CD1c-positive myeloid dendritic cell (primary cell): ENCODE results near the gene PSMC5.
"Not testable (repeated sequence)": the region's sequence is repeated elsewhere in the genome, so short reads cannot be mapped to it uniquely, and the experiment has no call there.

ENCODE experiments used
- DNase-seq: peaks from one replicate; pipeline ENCODE4 v3.0.0-alpha.2; 2016; ENCODE audit errors: extremely low spot score

Gene PSMC5

DNA sequence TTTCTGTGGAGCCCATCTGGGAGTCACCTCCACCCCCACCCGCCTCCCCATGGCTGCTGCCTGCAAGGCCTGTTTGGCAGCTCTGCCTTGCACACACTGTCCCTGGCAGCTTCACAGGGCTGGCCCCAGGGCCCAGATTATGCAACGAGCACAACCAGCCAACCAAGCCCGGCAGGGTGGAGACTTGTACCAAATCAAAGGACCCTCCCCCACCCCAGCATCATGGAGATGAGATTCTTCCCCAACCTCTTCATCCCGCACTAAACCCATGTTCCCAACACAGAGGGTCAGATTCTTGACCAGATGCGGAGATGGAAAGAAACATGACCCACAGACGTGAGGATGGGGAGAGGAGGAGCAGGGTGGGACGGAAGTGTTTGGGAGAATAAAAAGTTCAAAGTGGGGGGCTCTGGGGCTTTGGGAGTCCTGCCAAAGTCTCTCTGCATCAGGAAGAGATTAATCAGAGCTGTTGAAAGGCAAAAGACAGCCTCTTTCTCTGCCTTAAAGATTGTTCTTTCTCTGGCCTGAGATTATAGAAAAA, 11.5 kb downstream of the PSMC5 start:
- DNase-seq: no peak

DNA sequence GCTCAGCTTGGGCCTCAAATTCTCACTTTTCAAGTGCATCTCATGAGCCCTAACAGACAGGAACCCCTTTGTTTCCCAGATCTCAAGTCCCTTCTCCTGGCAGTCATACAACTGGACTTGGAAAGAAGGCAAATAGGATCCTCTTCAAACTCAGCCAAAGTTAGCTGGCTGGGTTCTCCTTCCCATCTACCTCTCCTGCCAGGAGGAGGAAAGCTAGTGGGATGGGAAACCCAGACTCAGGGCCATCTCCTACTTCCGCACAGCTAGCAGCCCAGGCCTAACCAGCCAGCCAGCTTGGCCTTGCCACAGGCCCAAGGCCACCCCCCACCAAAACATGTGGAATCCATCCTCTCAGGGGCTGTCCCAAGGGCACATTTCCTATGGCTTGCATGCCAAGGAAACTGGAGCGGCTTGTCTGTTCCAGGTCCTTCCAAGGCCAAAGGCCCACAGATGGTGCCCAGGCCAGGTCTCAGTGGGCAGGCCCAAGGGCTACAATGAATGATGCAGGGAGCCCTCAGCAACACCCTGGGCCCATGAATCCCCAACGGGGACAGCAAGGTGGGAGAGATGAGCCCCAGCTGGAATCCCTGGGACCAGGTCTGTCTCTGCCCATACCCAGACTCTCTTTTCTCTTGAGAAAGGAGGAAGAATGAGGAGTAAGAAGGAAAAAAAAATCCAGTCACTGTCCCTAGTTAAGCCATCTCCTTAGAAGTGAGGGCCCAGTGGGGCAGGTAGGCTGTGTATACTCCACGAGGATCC, 13.5 kb downstream of the PSMC5 start:
- no peak for DNase-seq

DNA sequence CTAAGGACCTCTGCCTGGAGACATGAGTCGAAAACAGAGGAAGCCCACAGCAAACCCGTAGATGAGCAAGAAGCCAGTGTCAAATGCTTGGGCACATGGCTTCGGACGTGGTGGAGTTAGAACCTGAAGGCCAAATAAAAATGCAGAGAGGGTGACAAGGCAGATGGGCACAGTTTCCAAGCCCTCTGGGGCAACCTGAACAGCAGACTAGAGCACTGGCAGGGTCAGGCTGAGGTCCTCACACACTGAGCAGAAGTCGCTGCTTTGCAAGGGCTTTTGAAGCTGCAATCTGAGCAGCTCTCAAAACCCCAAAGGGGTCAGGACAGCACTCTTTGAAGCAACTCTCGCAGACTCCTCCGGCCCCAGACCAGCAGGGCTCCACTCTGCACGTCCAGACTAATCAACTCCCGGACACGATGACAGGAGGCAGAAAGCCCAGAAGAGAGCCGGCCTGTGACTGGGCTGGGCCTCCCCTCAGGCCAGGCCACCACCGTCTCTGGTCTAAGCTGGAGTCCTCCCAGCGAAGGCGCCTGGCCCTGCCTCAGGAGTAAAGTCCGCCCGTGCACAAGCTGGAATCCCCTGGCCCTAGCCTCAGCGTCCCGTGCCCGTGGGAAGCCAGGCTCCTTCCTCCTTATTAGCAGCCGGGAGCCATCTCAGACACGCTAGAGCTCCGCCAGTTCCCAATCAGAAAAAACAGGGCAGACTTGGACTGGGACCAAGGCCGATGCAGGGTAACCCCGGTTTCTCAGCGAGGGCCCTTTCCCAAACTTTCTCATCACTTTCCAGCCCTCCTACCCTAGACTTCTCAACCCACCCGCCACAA, 14.3 kb downstream of the PSMC5 start:
- peak; percentile 67 for DNase-seq

DNA sequence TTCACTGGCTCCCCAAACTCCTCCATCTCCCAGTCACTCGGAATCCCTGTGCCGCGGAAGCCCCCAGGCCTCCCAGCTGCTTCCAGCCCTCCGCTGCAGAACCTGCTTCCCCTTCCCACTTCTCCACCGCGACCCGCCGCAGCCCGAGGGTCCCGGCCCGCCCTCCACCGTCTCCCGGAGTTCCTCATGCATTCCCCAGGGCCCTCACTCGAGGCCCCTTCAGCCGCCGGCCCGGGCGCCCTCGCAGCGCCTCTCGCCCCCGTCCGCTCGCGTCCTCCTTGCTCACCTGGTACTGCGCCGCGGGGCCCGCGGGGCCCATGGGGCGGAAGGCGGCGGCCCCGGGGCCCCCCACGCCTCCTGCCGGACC, 14.9 kb downstream of the PSMC5 start:
- peak; percentile 48 for DNase-seq

DNA sequence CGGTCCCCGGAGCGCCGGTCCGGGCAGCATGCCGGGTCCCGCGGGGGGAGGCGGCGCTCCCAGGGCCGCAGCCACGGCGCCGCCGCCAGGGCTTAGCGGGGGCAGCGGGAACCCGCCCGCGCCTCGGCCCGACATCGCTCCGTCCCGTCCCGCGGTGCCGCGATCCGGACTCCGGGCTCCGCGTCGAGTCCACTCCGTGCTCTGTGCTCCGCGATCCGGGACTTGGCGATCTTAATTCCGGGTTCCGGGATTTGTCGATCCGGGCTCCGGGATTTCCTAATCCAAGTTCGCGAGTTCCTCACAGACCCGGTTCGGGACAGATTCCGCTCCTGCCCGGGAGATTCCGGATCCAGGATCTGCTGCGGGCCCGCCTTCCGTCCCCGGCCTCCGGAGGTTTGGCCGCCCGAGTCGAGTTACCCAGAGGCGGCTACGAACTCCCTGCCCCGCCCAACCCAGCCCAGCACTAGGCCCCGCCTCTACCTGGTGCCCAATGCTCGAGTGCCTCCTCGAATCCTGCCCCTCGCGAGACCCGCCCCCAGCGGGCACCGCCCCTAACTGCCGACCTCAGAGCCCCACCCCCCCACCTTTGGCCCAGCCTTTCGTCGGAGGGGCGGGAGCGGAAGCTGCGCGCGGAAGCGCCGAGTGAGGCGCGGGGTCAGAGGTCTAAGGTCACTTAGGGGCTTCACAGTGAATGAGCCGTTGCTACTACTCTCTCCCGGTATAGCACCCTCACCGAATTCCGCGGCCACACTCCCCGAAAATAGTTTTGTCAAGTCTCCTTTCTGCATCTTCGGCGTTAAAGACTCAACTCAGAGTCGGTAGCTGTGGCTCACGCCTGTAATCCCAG, 15.5 kb downstream of the PSMC5 start, which contains the start of gene SMARCD2:
Gene SMARCD2 (minus strand): TSS at position 146 of the 847 bp plus-strand sequence. CDS start 11 bp downstream, at position 135.
- DNase-seq: peak; percentile 99

DNA sequence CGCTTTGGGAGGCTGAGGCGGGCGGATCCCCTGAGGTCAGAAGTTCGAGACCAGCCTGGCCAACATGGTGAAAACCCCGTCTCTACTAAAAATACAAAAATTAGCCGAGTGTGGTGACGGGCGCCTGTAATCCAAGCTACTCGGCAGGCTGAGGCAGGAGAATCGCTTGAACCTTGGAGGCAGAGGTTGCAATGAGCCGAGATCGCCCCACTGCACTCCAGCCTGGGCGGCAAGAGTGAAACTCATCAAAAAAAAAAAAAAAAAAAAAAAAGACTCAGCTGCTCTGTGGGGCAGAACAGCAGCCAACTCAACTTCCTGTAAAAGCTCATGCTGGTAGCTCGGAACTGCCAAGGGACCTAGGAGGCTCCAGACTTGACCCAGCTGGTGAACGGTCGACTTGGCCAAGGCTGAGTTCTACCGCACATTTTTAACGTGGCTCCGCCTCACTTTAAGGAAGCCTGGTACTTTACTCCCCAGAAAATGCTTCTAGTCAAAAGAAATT, 16.2 kb downstream of the PSMC5 start:
- peak; percentile 66 for DNase-seq

DNA sequence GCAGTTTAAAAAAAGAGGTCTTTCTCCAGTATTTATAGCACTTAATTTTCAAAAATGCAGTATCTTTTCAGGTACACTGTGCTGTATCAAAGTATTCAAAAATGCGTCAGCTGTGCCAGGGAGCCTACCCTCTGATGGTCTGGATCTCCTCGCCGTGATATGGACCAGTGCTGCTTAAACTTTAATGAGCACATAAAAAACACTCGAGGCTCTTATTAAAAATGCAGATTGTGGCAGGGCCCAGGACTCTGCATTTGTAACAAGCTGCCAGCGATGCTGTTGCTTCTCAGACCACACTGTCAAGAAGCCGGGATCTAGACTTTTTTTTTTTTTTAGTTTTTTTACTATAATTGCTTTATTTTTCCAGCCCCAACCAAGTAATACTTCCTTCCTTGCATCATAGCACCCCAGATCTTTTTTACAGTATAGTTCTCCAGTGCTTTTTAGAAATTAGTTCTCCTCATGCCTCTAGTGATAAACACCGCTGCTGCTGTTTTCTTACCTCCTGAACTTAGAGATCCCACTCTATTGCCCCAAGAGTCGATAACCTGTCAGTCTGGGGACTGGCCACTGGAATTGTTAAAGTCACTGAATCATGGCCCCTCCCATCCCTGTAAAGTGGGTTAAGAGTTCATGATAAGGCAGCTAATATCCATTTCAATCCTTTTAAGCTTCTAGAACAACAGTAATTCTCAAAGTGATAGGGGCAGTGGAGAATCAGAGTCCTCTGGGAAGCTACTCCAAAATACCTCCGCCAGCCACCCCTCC, 16.9 kb downstream of the PSMC5 start:
- DNase-seq: no peak

DNA sequence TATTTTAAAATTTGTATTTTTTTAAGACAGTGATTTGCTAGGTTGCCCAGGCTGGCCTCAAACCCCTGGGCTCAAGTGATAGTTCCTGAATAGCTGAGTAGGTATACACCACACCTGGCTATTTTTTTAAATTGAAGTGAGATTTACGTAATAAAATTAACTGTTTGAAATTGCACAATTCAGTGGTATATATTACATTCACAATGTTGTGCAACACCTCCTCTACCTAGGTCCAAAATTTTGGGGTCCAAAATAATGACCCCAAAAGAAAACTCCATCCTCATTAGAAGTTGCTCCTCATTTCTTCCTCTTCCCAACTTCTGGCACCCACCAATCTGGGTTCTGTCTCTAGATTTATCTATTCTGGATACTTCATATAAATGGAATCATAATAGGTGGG, 18.3 kb downstream of the PSMC5 start:
- DNase-seq: no peak

DNA sequence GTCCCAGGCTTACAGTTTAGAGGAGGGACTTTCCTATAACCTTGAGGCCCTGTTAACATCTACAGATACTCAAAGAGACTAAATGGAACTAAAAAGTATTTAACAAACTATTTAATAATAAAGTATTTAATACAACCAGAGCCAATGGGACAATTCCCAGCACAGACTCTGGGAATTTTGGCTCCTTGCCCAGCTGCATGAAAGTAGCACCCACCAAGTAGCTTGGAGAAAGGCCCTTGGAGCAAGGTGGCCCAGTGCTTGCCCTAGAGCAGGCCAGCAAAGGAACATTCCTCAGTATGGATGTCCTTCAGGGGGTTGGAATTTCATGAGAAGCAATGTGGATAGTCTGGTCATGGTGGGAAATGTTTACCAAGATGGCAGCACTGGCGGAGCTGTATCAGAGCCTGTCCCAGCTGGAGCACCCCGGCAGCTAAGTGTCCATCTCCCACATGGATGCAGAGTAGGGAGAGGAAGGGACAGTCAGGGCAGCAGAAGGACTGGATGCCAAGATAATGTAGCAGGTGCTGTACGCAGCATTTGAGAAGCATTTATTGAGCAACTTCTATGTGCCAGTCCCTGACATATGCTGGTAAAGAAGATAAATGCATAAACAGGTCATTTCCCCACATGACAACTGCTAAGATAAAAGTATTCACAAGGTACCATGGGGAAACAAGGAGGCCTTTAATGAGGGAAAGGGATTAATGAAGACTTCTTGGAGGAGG, 20.5 kb downstream of the PSMC5 start:
- DNase-seq: no peak

DNA sequence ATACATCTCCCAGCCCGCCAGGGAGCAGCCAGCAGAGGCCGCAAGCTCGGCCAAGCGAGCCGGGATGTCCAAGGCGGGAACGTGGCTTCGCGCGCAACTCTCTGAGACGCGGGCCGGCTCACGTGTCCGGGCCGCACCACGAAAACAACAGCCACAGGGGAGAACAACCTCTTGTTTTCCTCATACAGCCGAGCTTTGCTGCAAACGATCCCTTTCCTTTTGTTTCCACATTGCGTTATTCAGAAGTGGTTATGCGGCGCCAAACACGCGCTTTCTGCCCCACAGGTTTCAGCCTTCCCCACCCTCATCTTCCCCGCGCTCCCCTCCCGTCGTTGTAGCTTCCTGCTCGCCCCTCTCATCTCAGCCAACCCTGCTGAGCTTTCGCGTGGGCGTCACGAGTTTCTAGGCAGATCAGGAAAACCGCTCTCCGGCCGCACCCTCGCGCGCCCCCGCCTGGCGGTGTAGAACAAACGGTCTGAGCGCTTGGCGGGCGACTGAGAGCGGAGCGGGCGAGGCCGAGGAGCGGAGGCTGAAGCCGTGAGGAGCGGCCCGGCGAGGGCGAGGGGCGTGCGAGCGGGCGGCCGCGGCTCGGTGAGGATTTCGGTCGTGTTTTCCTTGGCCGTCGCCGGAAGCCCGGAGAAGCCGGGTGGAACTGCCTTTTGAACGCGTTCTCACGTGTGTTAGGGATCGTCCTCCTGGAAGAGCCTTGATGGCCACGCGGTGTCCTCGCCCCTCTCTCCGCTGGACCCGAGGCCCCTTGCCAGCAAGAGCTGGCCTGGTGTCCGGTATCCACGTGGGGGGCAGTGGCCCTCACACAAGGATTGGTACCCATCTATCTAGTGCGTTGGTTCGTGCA, 21.8 kb downstream of the PSMC5 start:
- DNase-seq: peak; percentile 98

DNA sequence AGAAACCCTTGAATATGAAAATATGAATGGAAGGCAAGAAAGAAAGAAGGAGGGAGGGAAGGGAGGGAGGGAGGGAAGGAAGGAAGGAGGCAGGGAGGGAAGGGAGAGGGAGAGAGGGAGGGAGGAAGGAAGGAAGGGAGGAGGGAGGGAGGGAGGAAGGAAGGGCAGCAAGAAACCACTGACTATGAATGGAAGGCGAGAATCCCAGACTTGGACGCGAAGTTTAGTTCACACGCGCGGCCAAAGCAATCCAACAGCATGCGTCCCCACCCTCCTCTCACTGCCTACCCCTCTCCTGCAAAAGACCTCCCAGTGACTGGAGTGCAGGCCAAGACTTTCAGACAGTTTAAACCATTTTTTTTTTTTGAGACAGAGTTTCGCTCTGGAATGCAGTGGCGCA, 23.2 kb downstream of the PSMC5 start:
- DNase-seq: no peak

DNA sequence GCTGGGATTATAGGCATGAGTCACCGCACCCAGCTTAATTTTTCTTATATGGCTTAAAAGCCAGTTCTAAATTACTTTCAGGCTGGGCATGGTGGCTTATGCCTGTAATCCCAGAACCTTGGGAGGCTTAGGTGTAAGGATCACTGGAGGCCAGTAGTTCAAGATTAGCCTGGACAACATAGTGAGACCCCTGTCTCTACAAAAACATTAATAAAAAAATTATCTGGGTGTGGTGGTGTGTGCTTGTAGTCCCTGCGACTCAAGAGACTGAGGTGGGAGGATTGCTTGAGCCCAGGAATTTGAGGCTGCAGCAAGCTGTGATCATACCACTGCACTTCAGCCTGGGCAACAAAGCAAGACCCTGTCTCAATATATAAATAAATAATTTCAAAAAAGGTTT, 26.0 kb downstream of the PSMC5 start:
- DNase-seq: no peak

DNA sequence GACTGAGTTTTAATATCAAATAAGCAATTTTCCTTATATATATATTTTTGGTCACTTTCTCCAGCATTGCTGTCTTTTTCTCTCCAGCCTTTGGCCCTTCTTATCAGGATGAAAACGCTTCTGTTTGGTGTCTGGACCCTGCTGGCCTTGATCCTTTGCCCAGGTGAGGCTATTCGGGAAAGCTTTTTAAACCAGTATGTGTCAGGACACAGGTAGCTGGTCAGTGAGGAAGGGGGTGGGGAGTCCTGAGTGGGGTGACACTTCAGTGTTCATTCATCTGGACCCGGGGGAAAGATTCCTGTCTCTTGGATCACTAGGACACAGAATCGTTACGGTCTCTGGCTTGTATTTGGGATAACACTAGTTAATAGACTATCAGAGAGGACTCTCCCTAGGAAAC, 27.5 kb downstream of the PSMC5 start:
- no peak for DNase-seq

DNA sequence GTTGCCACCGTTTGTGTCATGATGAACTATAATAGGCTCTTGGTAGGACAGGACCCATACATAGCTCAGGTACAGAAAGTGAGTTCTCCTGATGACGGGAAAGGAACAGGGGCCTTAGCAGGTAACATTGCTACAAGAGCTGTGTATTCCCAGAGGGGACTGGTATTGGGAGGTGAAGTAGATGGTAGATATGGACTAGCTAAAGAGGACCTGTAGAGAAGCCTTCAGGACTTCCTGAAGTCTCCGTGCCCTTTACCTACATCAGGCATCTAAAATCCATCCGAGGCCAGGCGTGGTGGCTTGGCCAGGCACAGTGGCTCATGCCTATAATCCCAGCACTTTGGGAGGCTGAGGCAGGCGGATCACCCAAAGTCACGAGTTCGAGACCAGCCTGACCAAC, 28.0 kb downstream of the PSMC5 start:
- no peak for DNase-seq

DNA sequence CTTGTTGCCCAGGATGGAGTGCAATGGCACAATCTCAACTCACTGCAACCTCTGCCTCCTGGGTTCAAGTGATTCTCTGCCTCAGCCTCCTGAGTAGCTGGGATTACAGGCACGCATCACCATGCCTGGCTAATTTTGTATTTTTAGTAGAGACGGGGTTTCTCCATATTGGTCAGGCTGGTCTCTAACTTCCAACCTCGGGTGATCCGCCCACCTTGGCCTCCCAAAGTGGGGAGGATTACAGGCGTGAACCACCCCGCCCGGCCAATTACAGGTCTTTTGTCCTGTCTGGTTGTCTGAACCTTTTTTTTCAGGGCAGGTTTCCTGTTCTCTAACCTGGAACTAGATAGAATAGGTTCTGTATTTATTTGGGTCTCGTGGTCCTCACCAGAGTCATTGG, 29.2 kb downstream of the PSMC5 start:
- DNase-seq: not testable (repeated sequence)

DNA sequence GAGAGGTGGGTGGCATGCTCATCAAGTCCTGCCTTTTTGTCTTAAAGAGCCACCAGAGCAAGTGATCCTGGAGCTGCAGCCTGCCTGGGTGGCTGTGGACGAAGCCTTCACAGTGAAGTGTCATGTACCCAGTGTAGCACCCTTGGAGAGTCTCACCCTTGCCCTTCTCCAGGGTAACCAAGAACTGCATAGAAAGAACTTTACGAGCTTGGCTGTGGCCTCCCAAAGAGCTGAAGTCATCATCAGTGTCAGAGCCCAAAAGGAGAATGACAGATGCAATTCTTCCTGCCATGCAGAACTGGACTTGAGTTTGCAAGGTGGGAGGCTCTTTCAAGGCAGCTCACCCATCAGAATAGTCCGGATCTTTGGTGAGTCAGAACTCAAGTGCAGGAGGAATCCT, 32.0 kb downstream of the PSMC5 start:
- no peak for DNase-seq

DNA sequence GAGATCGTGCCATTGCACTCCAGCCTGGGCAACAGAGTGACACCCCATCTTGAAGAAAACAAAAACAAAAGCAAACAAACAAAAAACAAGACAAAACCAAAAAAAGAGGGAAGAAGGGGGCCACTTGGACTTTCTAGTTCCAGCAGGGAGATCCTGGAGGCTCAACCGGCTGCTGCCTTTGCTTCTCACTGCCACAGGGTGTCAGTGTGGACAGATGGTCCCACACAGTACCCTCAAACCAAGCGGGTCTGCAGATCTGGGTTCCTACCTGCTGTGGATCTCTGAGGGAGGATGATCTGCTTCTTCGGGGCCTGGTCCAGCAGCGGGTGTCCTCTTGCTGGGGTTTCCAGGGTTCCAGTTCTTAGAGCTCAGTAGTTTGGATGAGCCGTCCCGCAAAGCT, 39.4 kb downstream of the PSMC5 start:
- DNase-seq: not testable (repeated sequence)

DNA sequence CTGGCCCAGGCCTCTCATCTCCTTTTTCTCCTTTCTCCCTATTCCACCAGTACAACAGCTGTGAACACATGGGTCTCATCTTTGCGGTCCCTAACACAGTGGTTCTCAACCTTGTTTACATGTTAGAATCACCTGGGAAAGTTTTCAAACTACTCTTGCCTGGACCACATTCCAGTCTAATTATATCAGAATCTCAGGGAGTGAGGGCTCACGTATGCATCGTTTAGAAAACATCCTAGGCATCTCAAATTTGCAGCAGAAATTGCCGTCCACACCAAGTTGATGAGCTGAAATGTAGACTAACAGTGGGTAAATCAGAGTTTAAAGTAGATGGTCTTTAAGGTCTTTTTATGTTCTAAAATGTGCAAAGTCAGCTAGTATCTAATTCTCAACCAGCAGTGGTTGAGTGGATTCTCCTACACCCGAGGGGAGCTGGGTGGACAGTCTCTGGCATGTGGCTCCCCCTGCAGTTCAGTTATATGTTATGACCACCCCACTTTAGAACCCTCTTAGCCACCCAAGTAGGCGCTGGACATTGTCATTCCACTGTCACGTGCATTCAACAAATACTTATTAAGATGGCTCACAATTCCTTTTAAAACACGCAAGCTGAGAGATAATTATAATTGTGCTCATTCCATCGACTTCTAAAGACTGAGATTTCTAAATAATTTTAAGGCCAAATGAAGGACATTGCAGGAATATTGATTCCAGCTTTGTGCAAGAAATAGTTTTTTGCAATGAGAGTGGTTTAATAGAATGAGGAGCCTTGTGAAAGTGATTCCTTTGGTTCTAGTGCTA, 42.5 kb downstream of the PSMC5 start:
- DNase-seq: not testable (repeated sequence)

DNA sequence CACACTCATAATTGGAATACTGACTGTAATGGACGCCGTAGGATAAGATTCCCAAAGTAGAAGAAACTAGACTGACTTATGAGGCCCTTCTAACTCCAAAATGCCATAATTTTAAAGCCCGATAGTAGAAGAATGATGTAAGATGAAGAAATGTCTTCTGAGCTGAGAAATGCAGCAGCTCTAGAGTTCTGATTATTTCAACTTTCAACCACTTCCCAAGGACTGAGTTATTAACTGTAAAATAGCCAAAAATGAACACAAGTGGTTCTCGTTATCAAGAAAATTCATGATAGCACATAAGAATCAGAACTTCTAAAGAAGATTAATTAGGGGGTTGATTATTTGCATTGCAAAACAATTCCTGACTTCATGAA, 43.0 kb downstream of the PSMC5 start:
- DNase-seq: not testable (repeated sequence)
